Measurements from ENCODE around the gene IL37.

Gene IL37

GRCh38 chr2:112924821-112925220, 13.9 kb downstream of the IL37 start:
- CTCF ChIA-PET: interaction anchor here (0.8 to 6.8 kb wide), 3 partner anchors 17 to 39 kb away, joined by 3 to 43 read pairs (median 6); no protein-coding TSS in a partner anchor
- Histone ChIP-seq H3K4me3 (ENCODE audit: low read depth, low read length) (no peak overlapping the region), H3K36me3 (ENCODE audit: control insufficient read depth in 2 of 2, insufficient read depth in 1 of 2, low read length in 2 of 2) (no peaks in the 10 kb centered on the region), H3K4me1 (ENCODE audit: control insufficient read depth, insufficient read depth, low read length) (no peaks in the 10 kb centered on the region), H3K9me3 (ENCODE audit: control insufficient read depth, insufficient read depth, low read depth, low read length) (no peaks in the 10 kb centered on the region), H3K27ac (ENCODE audit: extremely low read depth, low read depth, low read length) (no peak overlapping the region)
- POLR2A ChIA-PET: no interaction called here
- no peak for TF ChIP-seq ZNF169 (tag by site-specific recombination; IDR thresholded peaks at IDR 0.05)
- TF ChIP-seq ZNF280D (tag by site-specific recombination; IDR thresholded peaks at IDR 0.05): no peak
- TF ChIP-seq ZNF768 (tag by site-specific recombination; IDR thresholded peaks at IDR 0.05): no peak
- no peak for TF ChIP-seq ZNF514 (tag by site-specific recombination; IDR thresholded peaks at IDR 0.05)
- TF ChIP-seq ZNF2 (tag by site-specific recombination; IDR thresholded peaks at IDR 0.05): no peak
- TF ChIP-seq ZNF157 (tag by site-specific recombination; IDR thresholded peaks at IDR 0.05): no peak
- TF ChIP-seq, protein P1, sequence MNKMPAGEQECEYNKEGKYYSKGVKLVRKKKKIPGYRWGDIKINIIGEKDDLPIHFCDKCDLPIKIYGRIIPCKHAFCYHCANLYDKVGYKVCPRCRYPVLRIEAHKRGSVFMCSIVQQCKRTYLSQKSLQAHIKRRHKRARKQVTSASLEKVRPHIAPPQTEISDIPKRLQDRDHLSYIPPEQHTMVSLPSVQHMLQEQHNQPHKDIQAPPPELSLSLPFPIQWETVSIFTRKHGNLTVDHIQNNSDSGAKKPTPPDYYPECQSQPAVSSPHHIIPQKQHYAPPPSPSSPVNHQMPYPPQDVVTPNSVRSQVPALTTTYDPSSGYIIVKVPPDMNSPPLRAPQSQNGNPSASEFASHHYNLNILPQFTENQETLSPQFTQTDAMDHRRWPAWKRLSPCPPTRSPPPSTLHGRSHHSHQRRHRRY (tag by site-specific recombination; IDR thresholded peaks at IDR 0.05): no peak
- TF ChIP-seq, protein P2, sequence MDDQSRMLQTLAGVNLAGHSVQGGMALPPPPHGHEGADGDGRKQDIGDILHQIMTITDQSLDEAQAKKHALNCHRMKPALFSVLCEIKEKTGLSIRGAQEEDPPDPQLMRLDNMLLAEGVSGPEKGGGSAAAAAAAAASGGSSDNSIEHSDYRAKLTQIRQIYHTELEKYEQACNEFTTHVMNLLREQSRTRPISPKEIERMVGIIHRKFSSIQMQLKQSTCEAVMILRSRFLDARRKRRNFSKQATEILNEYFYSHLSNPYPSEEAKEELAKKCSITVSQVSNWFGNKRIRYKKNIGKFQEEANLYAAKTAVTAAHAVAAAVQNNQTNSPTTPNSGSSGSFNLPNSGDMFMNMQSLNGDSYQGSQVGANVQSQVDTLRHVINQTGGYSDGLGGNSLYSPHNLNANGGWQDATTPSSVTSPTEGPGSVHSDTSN (CRISPR knock-in tag; IDR thresholded peaks at IDR 0.05): no peak
- TF ChIP-seq ZNF596 (tag by site-specific recombination; IDR thresholded peaks at IDR 0.05): no peak
- no peak for TF ChIP-seq PRDM10 (tag by site-specific recombination; IDR thresholded peaks at IDR 0.05)
- TF ChIP-seq CTCF (tag by site-specific recombination; IDR thresholded peaks at IDR 0.05): no peak
- no peak for TF ChIP-seq ZFP3 (tag by site-specific recombination; IDR thresholded peaks at IDR 0.05; ENCODE audit: low read depth)

GRCh38 chr2:112926707-112927106, 15.7 kb downstream of the IL37 start:
- no peaks in the 10 kb centered on the region for H3K4me1 ChIP-seq (ENCODE audit: control insufficient read depth, insufficient read depth, low read length)
- H3K4me3 ChIP-seq (ENCODE audit: low read depth, low read length): no peak overlapping the region
- no peaks in the 10 kb centered on the region for H3K9me3 ChIP-seq (ENCODE audit: control insufficient read depth, insufficient read depth, low read depth, low read length)
- H3K36me3 ChIP-seq (ENCODE audit: control insufficient read depth in 2 of 2, insufficient read depth in 1 of 2, low read length in 2 of 2): no peaks in the 10 kb centered on the region
- ChIA-PET POLR2A (no interaction called here), CTCF (interaction anchor here (1.8 to 6.8 kb wide), 2 partner anchors 15 to 33 kb away, joined by 4 to 43 read pairs; no protein-coding TSS in a partner anchor)
- H3K27ac ChIP-seq (ENCODE audit: extremely low read depth, low read depth, low read length): no peak overlapping the region
- TF ChIP-seq ZNF521 (tag by site-specific recombination; IDR thresholded peaks at IDR 0.05) (no peak), ZBTB48 (tag by site-specific recombination; IDR thresholded peaks at IDR 0.05) (no peak), ZNF555 (tag by site-specific recombination; conservative IDR thresholded peaks at IDR 0.05) (no peak), WT1 (tag by site-specific recombination; IDR thresholded peaks at IDR 0.05) (no peak), ZNF184 (tag by site-specific recombination; IDR thresholded peaks at IDR 0.05) (no peak), ZNF423 (tag by site-specific recombination; IDR thresholded peaks at IDR 0.05) (no peak), ZNF624 (tag by site-specific recombination; IDR thresholded peaks at IDR 0.05) (no peak), SALL2 (tag by site-specific recombination; IDR thresholded peaks at IDR 0.05; ENCODE audit: borderline replicate concordance) (no peak), ZBTB8A (tag by site-specific recombination; IDR thresholded peaks at IDR 0.05) (no peak), ZNF354C (tag by site-specific recombination; IDR thresholded peaks at IDR 0.05; ENCODE audit: borderline replicate concordance, low read depth) (no peak), ZNF214 (tag by site-specific recombination; IDR thresholded peaks at IDR 0.05; ENCODE audit: borderline replicate concordance) (no peak), MEIS1 (CRISPR knock-in tag; IDR thresholded peaks at IDR 0.05; ENCODE audit: borderline replicate concordance) (no peak), RBAK (tag by site-specific recombination; IDR thresholded peaks at IDR 0.05) (no peak), ZNF560 (tag by site-specific recombination; IDR thresholded peaks at IDR 0.05; ENCODE audit: borderline replicate concordance) (no peak)
